SH-SY5Y (cell line): ENCODE results near the gene CEACAM21.

ENCODE experiments used
- GATA2 ChIP-seq: IDR thresholded peaks from 2 replicates; pipeline ENCODE4 v1.6.1; 2011; ENCODE audit warnings: mild to moderate bottlenecking, low read depth, low read length
- GATA3 ChIP-seq: IDR thresholded peaks from 2 replicates; pipeline ENCODE4 v1.6.1; 2011; ENCODE audit warnings: low read depth, mild to moderate bottlenecking, low read length, moderate library complexity

- TF ChIP-seq GATA2, result no peak
- no peak for TF ChIP-seq GATA3
These were observed 11.2 kb upstream of the CEACAM21 start for GRCh38 chr19:41564515-41565378.
